ENCODE results near the gene PCSK2.

The PCSK2 gene

DNA sequence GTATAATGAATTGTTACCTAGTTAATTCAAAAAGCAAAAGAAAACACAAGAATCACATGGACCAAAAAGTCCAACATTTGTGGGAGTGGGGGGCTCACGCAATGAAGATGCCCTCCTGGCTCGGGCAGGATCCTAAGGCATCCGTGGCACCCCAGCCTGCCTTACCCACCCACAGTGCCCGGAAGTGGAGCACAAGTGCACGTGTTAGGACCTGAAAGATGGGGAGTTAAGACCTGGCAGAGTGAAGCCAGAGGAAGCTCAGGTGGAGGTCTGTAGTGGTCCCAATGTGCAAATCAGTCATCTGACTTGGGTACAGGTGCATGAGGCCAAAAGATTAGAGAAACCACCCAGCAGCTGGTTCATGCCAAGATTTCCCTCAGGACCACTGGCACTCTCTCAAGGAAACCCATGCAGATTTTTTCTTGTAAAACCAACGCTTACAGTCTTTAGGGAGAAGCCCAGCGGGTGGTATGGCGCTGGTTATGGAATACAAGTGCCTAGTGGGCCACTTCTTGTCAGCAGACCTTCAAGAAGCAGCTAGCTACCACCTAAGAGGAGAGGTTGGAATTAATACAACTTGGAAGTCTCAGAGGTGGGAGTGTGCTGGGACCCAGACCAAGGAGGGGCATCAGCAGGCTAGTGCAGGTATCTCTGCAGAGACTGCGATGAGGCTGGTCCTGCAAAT lies 262.2 kb downstream of the PCSK2 start:
- no peak for DNase-seq

DNA sequence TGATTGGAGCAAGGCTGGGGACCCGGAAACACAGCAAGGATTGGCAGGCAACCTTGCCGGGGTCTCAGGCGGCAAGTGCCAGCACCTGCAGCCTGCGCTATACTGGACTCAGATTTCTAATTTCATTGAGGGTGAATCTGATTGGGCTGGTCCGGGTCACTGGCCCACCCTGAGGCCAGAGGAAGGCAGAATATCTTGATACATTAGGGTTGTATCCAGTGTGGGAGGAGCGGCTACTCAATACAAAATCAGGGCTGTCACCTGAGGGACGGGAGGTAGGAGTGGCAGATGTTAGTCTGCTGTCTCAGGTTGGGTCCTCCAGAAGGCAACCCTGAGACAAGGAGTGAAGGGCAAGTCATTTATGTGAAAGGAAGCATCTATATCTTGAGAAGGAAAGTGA lies 263.7 kb downstream of the PCSK2 start:
- no peak for DNase-seq

DNA sequence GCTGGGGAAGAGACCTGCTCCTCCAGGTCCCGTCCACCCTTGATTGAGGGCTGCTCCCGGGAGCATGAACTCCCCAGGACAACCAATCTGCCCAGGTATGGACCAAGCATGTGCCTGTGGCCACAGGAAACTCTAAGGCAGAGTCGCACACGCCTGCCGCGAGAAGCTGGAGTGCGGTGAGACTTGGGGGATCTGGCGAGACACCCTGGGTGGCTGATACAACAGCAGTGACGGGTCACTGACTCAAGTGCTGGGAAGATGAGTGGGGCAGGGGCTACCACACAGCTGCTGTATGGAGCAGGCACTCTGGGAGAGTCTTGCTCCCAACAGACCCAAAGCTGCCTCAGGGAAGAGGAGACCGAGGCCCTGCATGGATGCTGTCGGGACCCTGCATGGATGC lies 264.2 kb downstream of the PCSK2 start:
- DNase-seq: no peak

DNA sequence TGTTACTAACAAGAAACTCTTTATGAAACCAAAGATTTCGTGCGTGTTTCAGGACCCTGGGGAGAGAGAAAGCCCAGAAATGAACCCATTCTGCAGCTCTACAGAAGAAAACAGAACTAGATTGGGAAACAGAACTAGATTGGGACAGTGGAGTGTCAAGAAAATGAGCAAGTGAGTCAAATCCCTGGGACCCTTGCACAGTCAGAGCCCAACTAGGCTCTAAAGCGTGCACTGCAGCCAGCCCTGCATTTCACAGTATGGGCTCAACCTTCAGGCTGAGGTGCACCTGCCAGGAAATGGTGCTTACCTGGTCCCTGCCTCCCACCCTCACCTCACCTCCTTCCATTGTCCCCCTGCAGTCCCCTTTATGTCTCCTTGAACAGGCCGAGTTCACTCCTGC lies 264.6 kb downstream of the PCSK2 start:
- DNase-seq: no peak

DNA sequence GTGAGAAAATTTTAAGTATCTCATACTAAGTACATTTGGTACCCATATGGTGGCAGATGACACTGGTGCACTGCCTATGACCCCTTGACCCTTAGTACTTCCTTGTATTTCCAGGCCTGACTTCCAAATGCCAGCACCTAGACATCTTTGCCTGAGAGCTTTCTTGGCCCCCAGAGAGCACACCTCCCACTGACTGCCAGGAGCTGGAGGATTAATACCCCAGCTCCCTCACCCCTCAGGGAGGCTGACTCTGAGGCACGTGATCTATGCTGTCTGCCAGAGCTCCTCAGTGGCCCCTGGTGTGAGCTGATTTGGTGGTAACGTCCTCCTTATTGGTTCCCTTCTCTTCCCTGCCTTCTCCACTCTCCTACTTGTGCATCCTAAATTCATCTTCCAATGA lies 266.3 kb downstream of the PCSK2 start:
- no peak for DNase-seq

DNA sequence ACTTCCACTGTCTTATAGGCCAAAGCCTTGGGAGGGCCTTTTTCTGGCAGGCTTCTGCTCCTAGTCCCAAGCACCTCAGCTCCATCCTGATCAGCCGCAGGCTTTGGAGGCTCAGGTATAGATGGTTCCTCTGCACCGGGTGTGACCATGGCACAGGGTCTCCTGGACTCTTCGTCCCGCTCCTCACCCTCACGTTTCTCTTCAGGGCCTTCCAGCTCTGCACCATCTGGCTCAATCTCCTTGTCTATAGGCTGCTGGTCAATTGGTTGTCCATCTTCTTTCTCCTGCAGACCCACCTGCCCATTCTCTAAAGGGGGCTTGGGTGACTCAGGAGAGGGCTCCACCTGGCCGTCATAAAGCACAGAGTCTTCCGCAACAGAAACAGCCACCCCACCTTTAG lies 267.4 kb downstream of the PCSK2 start:
- DNase-seq: no peak

DNA sequence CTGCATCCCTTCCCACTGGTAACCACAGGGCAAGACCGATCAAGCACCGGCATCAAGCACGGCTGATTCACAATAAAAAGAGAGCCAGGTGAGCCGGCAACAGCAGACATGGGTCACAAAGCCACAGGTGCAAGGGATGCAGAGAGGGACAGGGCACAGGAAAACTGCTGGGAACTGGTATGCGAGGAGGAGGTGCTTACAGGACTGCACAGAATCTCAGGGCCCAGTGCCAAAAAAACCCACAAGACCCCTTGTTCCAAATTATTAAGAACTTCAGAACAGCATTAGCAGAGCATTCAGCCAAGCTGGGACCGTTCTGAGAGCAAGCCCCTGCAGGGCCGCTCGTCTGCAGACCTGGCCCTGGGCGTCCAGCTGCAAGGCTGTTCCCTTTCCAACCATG lies 269.0 kb downstream of the PCSK2 start:
- DNase-seq: no peak

DNA sequence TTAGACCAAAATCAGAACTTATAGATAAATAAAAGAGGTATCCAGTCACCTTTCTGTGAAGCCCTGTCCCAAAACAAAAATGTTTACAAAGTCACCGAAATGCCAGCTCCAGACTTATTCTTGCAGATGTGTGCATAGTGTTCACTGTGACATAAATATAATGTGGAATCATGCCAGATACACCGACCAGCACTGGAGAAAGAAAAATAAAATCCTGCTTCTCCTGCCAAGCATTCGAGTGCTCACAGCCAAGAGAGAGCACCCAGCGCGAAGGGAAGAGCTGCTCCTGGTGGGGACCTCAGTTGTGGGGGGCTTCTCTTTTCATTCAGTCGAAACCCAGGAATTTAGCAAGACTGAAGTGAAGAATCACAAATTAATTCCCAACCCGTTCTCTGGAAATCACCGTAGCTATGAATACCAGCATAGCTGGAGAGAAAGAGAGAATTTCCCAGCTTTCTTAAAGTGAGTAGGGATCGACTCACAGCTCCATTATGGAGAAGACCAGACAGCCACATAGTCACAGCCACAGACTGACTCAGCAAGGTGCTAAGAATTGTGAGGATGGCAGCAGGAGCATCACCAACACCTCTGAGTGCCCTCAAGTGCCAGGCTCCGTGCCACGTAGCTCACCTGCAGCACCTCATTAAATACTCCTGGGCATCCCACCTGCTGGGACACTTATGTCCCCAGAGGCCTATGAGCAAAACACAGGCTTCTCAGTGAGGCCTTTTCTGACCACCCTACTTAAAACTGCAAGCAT lies 271.2 kb downstream of the PCSK2 start:
- DNase-seq: no peak

DNA sequence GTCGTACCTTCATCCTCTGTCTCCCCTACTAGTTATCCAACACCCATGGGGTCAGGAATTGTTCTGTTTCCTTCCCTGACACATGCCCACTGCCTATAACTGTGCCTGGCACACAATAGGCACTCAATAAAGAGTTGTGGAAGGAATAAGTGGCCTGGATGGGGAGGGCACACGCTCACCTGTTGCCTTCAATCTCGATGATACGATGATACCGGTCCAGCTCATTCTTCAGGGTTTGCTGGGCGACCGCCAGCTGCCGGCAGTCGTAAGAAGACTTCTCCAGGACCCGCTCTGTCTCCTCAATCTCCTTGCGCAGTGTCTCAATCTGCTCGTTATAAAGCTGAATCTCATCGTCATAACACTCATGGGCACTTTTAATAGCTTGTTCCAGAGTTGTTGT lies 271.8 kb downstream of the PCSK2 start:
- no peak for DNase-seq

DNA sequence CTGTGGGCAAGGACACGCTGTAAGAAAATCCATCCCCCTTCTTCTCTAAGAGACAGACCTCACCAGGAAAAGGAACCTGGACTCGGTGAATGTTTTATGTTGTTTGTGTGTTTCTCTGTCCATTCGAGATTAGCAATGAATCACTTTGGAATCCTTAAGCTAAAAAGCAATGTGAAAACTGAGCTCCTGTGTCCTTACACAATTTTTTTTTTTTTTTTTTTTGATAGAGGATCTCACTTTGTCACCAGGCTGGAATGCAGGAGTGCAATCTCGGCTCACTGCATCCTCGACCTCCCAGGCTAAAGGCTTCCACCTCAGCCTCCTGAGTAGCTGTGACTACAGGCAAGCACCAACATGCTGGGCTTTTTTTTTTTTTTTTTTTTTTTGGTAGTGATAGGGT lies 272.2 kb downstream of the PCSK2 start:
- no peak for DNase-seq

DNA sequence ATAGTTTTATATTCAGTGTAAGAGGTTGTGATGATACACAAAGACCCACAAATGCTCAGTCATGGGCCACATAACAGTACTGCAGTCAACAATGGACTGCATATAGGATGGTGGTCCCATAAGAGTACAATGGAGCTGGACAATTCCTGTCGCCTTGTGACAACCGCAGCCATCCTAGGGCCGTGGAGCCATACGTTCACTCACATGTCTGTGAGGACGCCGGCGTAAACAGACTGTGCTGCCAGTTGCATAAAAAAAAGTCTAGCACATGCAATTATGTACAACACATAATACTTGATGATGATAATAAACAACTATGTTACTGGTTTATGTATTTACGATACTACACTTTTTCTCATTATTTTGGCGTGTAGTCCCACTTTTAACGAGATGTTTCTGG lies 273.4 kb downstream of the PCSK2 start:
- no peak for DNase-seq

DNA sequence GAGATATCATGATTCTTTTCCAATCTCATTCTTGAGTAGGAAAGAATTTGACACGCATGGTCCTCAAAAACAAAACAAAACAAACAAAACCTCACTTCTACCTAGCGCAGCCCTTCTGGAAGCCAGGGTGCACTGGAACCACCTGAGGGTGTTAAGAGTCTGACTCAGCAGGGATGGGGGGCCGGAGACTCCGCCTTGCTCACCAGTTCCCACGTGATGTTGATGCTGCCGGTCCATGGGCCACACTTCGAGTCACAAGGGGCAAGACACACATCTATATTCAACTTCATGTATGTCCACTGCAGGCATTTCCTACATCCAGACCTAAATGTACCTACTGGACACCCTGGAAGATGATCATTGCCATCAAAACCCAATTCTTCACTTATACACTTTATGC lies 274.0 kb downstream of the PCSK2 start:
- no peak for DNase-seq

DNA sequence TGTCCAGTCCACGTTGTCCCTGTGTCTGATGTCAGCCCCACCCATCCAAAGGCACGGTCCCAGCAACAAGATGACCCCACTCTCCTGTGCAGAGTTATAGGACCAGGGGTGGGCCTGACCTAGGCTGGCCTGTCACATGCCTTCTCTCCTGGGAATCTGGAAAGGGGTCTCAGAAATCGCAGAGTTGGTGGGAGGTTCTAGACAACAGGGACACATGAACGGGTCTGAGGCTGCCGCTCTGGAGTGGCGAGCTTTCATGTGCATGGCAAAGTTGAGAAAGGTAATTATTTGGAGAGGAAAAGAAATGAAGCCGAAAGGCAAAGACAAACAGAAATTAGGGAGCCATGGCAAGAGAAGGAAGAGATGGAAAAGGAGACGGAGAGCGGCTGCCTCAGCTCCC lies 274.9 kb downstream of the PCSK2 start:
- DNase-seq: no peak

DNA sequence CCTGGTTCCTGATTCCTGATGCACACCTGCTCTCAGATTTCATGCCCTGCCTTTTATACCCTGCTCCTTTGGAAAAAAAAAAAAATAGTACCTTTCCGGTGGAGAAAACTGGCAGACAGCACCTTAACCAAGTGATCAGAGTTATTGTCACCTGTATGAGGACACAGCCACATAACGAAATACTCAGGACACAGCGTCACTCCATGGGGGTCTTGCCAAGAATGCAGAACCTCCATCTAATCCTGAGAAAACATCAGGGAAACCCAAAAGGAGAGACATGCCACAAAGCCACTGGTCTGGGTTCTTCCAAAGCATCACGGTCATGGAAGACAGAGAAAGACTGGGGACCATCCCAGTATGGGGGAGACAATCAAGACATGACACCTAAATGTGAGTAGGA lies 275.3 kb downstream of the PCSK2 start:
- no peak for DNase-seq

DNA sequence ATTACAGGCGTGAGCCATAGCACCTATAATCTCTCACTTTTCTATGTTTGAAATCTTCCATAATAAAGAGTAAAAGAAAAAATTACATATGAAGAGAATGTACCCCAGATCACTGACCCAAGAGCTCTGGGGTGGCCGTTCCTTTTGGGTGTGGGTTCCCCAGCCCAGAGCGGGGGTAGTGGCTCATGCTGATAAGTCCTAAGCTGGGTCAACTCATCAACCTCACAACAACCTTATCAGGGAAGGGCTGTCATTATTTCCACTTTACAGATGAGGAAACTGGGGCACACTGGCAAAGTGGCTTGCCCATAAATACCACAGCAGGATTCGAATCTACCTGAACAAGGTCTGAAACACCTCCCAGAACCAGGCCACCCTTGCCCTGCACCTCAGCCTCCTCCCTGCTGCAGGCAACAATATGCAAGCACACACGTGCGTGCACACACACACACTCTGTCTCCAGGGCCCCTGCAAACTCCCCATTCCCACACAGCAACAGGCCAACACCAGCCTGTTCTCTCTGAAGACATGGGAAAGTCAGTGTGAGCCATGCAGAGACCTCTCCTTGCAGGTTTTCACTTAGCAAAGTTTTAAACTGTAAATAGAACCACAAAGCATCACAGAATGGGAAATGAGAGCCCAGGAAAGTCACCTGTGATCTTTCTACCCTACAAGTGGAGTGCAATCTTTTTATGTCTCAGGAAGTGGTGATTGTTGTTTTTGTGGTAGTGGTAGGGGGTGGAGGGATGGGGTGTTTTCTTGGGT lies 276.6 kb downstream of the PCSK2 start:
- no peak for DNase-seq

DNA sequence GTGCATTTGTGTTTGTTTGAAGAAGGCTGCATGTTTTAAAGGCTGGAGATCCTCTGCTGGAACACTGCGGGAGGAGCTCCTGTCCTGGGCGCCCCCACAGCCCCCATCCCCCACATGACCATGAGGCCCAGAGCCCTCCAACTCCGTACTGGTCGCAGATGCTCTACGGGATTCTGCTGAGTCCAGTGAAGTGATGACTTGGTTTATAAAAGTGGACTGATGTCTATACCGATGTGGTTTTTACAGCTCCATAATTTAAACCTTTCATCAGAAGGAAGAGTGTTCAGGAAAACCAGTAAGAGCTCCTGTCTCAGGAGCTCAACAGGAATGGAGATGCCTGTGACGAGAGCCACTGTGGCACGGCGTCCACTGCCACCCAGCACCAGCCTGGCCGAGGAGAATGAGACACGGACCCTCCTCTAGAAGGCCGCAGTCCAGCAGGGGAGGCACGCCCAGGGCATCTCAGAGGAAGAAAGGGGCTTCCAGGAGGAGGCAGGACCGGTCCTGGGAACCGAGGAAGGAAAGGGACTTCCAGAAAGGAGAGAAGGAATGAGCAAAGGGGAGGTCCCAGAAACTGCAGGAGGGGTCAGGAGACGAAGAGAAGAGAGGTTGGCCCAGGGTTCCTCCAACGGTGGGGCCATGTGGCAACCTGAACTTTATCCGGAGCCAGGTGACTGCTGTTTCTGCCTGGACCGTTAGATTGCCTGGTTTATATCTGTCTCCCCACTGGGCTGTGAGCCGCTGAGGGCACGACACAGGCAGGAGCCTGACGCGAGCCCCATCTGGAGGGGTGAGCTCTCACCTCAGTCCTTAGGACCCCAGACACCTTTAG lies 277.4 kb downstream of the PCSK2 start:
- no peak for DNase-seq

DNA sequence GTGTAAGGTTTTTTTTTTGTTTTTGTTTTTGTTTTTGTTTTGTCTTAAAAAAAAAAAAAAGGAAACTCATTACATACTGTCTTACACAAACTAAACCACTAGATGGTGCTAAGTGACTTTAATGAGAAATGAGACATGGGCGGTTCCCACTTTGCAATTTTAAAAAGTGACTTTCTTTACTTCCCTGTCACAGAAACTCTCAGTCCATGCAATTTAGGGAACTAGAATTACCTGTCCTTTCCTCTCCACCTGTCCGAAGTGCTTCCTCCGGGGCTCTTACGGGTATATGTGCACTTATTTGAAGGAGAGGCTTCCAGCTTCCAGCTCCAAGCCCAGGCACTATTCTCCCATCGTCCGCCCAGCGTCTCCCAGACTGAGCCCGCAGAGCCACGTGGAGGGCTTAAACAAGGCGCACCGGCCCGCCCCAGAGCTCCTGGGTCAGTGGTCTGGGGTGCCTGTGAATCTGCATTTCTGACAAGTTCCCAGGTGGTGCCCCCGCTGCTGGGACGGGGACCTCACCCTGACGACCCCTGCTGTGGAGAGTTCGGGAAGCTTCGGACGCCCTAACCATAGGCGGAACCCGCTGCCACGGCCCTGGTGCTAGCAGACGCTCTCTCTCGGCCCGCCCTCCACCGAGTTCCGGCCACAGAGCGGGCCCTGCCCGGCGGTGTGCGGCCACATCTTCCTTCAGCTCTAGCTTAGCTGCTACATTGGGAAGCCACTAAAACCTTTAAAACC lies 278.2 kb downstream of the PCSK2 start:
- DNase-seq: no peak

DNA sequence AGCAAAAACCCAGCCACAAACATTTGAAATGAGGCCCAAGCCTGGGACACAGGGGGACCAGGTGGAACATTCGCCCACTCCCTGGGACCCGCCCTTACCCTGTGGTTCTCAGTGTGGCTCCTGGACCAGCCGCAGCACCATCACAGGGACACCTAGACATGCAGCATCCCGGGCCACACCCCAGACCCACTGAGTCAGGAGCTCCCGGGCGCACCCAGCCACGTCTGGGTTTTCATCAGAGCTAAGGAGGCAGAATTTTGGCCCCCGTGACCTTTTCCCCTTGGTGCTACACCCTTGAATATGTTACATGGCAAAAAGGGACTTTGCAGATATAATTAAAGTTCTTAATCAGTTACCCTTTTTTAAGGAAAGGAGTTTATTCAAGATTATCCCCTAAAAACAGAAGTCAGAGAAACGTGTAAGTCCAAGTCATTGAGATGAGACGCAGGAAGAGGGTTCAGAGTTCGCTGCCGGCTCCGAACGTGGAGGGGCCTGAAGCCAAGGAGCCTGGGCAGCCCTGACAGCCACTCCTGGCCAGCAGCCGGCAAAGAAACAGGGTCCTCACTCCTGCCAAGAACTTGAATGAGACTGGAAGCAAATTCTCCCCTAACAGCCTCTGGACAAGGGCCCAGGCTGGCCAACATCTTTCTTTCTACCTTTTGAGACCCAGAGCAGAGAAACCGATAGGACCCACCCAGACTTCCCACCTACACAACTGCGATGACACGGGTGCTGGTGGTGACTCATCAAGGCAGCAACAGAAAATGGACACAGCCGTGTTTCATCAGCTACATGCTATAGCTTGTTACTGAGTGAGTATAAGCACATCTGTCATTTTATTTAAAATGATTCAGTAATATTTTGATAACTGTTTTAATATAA lies 279.0 kb downstream of the PCSK2 start:
- no peak for DNase-seq

DNA sequence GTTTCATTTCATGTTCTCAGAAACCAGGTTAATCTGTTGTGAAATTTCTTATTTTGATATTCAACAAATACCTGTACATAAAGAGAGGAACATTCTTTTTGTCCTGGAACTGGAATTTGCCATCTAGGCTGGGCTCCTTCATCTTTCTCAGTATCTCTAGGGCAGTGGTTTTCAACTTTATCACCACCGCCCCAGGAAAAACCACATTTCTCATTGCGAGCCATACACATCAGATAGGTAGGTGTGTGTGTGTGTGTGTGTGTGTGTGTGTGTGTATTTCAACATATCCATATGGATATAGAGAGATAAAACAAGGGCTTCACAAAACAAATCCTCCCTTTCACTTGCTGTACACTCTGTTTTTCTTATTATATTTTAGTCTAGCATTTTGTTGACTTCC lies 280.2 kb downstream of the PCSK2 start:
- no peak for DNase-seq

DNA sequence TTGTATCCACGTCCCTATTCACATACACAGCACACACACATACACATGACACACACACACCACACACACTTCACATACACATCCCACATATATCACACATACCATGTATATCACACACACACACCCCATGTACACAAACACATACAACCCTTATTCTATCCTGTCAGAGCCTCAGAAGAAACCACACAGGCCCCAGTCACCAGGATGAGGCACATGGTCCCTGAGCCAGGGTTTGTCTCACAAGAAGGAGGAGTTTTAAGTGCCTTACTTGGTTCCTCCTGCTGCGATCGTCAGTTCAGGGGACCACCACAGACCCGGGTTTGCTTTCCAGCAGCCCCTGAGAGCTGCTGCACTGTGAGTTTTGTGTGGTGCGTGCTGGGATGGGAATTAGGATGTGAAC lies 280.7 kb downstream of the PCSK2 start:
- no peak for DNase-seq

DNA sequence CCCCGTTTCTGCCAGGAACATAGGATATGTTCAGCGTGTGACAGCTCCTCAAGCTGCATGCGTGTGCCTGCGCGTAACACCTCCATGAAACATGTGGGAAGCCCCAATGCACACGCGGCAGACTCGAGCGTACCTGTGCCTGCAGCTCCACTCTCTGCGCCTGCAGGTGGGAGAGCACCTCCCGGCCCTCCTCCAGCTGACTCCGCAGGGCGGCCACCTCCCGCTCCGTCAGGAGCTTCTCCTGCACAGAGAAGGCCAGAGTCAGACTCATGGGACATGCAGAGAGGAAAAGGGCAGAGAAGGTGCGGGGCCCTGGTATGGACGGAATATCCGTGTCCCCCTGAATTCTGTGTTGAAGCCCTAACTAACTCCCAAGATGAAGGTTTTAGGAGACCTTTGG lies 281.9 kb downstream of the PCSK2 start:
- DNase-seq: no peak

Measured in effector CD8-positive, alpha-beta T cell (primary cell).